B cell (primary cell): ENCODE results near the gene NPEPL1.

Experiments
- CTCF ChIP-seq: fragments of 200-600 bp; IDR thresholded peaks from one replicate; pipeline ENCODE4 v1.8.0; 2022; ENCODE audit warnings: antibody characterized with exemption, mild to moderate bottlenecking
- EZH2 ChIP-seq: IDR thresholded peaks from 2 replicates; pipeline ENCODE4 v1.6.1; 2012; ENCODE audit warnings: borderline replicate concordance, low read depth, mild to moderate bottlenecking, moderate library complexity, low read length; ENCODE audit not compliant: insufficient read depth, poor library complexity, severe bottlenecking

DNA sequence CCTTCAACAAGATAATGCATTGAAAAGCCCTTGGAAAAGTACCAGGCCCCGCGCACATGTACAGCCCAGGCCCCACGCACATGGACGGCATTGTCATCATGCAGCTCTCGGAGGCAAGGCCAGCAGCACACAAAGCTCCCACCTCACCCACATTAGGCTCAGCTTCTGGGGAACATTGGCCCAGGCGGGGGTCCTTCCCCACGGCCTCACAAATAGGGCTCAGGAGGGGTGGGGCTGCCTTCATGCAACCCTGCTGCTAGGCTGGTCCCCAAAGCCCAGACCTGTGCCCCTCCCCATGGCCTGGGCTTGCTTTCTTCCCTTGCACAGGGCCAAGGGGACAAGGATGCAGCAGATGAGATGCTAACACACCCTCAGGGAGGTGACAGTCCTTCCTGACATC, 26.7 kb downstream of the NPEPL1 start:
- TF ChIP-seq CTCF, result no peak
- no peak for TF ChIP-seq EZH2
